GM12801 (cell line): ENCODE measurements around the gene CADPS2.

Experiments used
- TF ChIP-seq, protein P1 (sequence below): IDR thresholded peaks from one replicate; pipeline ENCODE4 v1.5.1; 2011; ENCODE audit warnings: control low read depth; ENCODE audit not compliant: insufficient read length; ENCODE audit errors: extremely low read depth

CADPS2 gene

DNA sequence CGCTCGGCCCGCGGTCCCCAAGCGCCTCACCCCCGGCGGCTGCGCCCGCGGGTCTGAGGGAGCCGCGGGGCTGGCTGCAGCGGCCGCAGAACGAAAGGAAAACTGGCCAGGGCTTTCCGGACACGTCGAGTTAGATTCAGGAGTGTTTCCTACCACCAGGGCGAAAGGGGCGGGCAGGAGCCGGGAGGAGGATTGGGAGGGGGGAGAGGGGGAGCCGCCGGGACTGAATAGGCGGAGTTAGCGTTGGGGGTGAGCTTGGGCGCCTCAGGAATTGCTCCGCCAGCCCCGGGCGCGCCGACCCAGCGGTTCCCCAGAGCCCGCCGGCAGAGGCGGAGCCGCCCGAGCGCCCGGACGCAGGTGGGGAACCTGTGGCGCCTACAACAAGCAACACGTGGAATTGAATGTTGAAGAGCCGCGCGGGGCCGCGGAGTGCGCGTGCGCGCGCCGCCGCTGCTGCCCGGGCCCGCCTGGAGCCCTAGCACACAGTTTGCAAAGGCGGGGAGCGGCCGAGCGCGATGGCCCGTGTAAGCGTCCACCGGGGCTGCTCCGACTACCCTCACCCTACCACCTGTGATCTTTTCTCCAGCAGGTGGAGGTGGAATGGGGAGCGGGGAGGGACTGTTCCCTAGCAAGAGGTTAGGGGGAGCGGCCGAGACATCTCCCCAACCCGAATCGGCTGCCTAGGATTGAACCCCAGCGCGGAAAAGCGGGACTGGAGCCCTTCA, at the start of gene CADPS2:
Gene CADPS2, minus strand, starts transcription at position 104 of the 725 bp plus-strand sequence. CDS start 123 bp downstream, outside the sequence.
- TF ChIP-seq, protein P1, sequence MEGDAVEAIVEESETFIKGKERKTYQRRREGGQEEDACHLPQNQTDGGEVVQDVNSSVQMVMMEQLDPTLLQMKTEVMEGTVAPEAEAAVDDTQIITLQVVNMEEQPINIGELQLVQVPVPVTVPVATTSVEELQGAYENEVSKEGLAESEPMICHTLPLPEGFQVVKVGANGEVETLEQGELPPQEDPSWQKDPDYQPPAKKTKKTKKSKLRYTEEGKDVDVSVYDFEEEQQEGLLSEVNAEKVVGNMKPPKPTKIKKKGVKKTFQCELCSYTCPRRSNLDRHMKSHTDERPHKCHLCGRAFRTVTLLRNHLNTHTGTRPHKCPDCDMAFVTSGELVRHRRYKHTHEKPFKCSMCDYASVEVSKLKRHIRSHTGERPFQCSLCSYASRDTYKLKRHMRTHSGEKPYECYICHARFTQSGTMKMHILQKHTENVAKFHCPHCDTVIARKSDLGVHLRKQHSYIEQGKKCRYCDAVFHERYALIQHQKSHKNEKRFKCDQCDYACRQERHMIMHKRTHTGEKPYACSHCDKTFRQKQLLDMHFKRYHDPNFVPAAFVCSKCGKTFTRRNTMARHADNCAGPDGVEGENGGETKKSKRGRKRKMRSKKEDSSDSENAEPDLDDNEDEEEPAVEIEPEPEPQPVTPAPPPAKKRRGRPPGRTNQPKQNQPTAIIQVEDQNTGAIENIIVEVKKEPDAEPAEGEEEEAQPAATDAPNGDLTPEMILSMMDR, result no peak

DNA sequence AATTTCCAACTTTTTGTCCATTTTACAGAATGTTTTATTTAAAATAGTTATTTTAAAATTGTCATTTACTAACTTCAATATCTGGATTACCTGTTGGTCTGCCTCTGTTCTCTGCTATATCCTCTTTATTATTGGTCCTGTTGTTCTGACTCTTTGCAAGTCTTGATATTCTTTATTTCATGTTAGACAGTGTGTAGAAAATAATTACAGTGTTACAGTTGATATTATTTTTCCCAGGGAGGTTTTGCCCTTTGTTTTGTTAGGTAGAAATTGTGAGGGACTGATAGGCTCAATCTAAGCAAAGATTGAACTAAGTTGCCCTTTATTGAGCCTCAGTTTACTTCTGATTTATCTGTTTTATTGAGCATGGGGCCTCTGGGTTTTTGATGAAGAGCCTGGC, 49.4 kb upstream of the CADPS2 start:
- TF ChIP-seq, protein P1, result no peak

DNA sequence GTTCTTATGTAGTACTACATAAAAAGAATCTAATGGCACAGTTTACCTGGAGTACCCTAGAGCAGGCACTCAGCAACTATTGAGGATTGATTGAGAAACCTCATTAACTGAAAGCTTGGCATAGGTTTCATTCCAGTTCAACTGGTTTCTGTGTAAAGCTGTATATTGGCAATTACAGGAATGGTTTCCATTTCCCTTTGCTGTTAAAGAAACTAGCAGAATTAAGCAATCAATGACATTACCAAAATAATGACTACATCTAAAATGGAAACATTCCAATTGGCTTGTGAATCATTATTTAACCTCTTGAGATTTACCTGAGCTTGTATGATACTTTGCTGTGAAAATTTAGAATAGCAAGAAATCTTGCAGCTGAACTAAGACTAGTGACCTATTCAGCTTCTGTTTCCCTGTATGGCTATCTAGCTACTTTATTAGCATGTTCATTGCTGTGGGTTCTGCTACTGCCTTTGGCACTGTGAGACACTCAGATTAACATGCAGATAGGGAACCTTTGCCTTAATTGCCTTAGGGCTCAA, 33.5 kb upstream of the CADPS2 start:
- TF ChIP-seq, protein P1, result no peak

DNA sequence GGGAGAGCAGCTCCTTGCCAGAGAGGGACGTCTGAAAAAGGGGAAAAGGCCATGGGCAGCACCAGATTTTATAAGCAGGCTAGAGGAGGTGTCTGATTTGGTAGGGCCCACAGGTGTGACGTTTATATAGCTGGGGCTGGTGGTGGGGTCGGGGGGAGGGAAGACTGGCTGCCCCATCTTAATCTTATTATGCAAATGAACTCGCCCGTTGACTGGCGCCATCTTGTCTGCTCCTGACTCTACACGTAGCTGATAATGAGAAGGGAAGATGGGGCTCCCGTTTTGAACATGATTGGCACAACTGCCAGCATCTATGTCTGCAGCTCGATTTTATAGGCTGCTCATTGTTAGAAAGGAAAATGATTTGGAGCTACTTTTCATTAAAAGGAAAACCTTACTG, 28.6 kb upstream of the CADPS2 start:
- TF ChIP-seq, protein P1, result no peak

DNA sequence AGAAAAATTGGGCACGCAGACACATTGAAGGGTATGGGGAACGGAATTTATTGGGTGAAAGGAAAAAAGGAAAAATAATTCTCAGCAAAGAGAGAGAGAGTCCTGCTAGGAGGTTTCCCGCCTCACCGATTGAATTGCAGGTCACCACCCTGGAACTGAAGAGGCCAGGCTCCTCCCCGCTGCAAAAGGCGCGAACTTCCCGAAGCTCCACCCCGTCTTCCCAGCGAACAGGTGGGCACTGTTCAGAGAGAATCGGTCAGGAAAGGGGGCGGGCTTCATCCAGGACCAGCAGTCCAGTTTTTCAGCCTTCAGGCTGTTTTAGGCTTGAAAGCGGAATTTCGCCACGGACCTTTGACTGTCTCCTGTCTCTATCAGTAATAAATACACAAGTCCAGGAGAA, 27.3 kb upstream of the CADPS2 start:
- TF ChIP-seq, protein P1, result no peak

DNA sequence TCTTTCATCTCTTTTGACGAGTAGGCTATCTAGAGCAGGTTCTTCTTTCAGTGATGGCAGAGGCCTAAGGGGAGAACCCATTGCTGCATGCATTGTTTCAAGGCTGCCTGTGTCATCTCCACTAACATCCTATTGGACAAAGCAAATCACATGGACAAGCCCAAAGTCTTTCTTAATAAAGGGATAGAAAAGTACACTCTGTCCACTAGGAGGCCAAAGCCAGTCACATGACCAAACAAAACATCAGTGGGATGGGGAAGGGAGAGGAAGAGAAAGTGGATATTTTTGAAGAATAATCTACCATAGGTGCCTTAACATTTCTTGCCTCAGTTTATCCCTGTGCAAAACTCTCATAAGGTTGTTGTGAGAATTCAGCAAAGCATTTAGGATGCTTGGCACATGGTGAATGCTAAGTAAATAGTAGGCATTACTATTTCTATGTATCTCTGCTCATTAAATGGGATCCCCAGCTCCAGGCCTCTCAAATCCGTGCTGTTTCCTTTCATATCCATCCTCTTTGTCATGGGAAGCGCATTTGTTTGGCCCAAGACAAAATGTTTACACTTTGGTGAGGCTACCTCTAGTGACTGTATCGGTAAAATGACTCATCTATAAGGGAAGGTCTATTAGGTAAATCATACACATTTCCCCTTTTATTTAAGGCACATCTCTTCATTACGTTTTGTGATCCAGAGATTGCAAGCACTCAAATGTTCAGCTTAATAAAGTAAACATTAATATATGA, 16.7 kb upstream of the CADPS2 start:
- TF ChIP-seq, protein P1, result no peak

DNA sequence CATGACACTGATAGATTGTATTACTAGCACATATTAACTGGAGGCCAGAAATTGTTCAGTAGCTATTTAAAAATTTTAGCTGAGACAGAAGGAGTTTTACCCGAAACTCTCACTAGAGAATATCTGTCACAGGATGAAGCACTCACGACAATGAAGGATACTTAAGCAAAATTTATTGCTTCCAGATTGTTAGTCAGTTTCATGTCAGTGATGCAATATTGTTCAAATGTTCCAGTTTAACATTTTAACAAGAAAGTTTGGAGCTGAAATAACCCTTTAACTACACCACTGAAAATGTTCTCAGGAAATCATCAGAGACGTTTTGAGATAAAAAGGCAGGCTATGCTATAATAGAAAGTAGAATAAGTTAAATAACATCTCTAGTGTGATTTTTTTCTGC, 15.0 kb upstream of the CADPS2 start:
- TF ChIP-seq, protein P1, result no peak
